CD4-positive, alpha-beta T cell treated with Interferon gamma for 1 hour (primary cell): ENCODE results near the gene LNPEP.
A peak's percentile ranks its signal among the peaks of the same experiment; 100 is the strongest.

Source experiments
- DNase-seq: peaks from one replicate; pipeline ENCODE4 v3.0.0-alpha.2; 2020

Gene LNPEP

GRCh38 chr5:96935559-96936430, at the start of gene LNPEP:
Gene LNPEP (plus strand): TSS chr5:96936080. CDS start chr5:96936156, 76 bp downstream.
- DNase-seq = peak; percentile 95

- no peak for DNase-seq
Measured at GRCh38 chr5:96893342-96893741, 42.5 kb upstream of the LNPEP start.

- DNase-seq = peak; percentile 5
Measured at GRCh38 chr5:96896276-96896675, 39.6 kb upstream of the LNPEP start.

- peak; percentile 59 for DNase-seq
Measured at GRCh38 chr5:96896806-96897205, 39.1 kb upstream of the LNPEP start.

GRCh38 chr5:96901384-96901783, 34.5 kb upstream of the LNPEP start:
- no peak for DNase-seq

- DNase-seq = no peak
Measured at GRCh38 chr5:96901841-96902240, 34.0 kb upstream of the LNPEP start.

- no peak for DNase-seq
Measured at GRCh38 chr5:96902876-96903275, 33.0 kb upstream of the LNPEP start.

GRCh38 chr5:96903300-96903699, 32.6 kb upstream of the LNPEP start:
- DNase-seq = no peak

GRCh38 chr5:96904054-96904931, 31.6 kb upstream of the LNPEP start:
- no peak for DNase-seq

- DNase-seq = no peak
Measured at GRCh38 chr5:96905864-96906263, 30.0 kb upstream of the LNPEP start.

GRCh38 chr5:96909003-96909402, 26.9 kb upstream of the LNPEP start:
- DNase-seq = no peak

GRCh38 chr5:96909435-96909834, 26.4 kb upstream of the LNPEP start:
- no peak for DNase-seq

GRCh38 chr5:96911139-96911538, 24.7 kb upstream of the LNPEP start:
- DNase-seq = no peak

GRCh38 chr5:96913233-96913632, 22.6 kb upstream of the LNPEP start:
- DNase-seq = no peak

GRCh38 chr5:96919754-96920197, 16.1 kb upstream of the LNPEP start:
- DNase-seq = no peak

- DNase-seq = no peak
Measured at GRCh38 chr5:96920744-96921355, 15.0 kb upstream of the LNPEP start.

- no peak for DNase-seq
Measured at GRCh38 chr5:96922499-96923244, 13.2 kb upstream of the LNPEP start.

- peak; percentile 3 for DNase-seq
Measured at GRCh38 chr5:96924016-96924443, 11.8 kb upstream of the LNPEP start.

GRCh38 chr5:96926276-96926675, 9.6 kb upstream of the LNPEP start:
- DNase-seq = no peak

- no peak for DNase-seq
Measured at GRCh38 chr5:96927008-96927407, 8.9 kb upstream of the LNPEP start.

- no peak for DNase-seq
Measured at GRCh38 chr5:96928931-96929708, 6.8 kb upstream of the LNPEP start.

- DNase-seq = no peak
Measured at GRCh38 chr5:96930058-96930457, 5.8 kb upstream of the LNPEP start.
